ENCODE results near the gene GPR162.

GPR162 gene

DNA sequence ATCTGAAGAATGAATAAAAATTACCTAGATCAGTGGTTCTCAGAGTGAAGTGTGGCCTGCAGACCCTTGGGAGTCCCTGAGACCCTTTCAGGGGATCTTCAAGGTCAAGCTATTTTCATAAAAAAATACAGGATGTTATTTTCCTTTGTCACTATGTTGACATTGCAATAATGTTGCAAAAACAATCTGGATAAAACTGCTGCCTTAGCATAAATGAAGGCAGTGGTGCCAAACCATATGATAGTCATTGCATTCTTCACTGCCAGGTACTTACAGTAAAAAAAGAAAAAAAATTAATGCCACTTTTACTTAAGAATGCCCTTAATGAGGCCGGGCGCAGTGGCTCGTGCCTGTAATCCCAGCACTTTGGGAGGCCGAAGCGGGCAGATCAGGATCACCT, 34.3 kb upstream of the GPR162 start:
- no peak for DNase-seq

DNA sequence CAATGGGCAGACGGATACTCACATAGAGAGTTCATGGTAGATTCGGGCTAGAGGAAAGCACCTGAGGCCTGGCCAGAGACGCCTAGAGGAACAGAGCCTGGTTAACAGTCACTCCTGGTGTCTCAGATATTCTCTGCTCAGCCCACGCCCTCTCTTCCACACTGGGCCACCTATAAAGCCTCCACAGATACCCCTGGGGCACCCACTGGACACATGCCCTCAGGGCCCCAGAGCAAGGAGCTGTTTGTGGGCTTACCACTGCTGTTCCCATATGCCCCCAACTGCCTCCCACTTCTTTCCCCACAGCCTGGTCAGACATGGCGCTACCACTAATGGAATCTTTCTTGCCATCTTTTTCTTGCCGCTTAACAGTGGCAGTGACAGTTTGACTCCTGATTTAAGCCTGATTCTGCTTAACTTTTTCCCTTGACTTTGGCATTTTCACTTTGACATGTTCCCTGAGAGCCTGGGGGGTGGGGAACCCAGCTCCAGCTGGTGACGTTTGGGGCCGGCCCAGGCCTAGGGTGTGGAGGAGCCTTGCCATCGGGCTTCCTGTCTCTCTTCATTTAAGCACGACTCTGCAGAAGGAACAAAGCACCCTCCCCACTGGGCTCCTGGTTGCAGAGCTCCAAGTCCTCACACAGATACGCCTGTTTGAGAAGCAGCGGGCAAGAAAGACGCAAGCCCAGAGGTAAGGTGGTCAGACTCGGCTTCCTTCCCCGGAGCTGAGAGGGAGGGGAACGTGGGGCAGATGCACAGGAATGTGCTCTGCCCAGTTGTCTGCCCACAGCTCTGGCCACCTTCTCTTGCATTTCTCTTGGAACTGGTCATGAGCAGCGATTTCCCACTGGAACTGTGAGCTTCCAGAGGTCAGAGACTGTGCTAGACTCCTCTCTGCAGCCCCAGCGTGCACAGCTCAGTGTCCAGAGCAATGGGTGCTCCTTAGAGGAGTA, 32.4 kb upstream of the GPR162 start, which contains the start of gene CD4:
Gene CD4 (plus strand): TSS at position 557 of the 953 bp plus-strand sequence. CDS start 10,611 bp downstream, outside the sequence.
- DNase-seq, result peak; percentile 75

DNA sequence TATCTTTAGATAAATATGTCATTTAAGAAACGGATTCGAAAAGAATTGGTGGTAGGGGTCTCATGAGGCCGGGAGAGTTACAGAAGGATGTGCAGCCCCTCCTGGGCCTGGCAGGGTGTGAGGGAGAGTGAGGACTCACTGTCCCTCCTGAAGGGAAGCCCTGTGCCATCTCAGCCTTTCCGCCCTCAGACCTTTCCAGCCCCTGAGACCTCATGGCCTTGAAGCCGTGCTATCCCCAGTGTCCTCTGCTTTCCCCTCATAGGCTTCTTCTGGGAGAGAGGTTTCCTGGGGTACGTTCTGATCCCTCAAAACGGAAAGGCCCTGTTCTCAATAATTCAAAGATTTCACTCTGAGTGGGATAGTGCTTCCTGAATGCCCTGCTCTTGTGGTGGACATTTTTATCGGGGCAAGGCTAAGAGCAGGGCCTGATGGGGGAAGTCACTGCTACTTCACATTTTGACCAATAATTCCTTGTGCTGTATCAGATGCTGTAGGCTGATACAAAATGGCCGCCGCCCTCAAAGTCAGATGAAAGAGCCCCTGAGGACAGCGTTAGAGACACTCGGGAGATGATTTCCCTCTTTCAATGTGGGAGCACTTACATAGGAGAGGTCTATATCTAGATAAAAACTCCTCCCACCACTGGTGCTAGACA, 31.0 kb upstream of the GPR162 start:
- DNase-seq, result peak; percentile 44

DNA sequence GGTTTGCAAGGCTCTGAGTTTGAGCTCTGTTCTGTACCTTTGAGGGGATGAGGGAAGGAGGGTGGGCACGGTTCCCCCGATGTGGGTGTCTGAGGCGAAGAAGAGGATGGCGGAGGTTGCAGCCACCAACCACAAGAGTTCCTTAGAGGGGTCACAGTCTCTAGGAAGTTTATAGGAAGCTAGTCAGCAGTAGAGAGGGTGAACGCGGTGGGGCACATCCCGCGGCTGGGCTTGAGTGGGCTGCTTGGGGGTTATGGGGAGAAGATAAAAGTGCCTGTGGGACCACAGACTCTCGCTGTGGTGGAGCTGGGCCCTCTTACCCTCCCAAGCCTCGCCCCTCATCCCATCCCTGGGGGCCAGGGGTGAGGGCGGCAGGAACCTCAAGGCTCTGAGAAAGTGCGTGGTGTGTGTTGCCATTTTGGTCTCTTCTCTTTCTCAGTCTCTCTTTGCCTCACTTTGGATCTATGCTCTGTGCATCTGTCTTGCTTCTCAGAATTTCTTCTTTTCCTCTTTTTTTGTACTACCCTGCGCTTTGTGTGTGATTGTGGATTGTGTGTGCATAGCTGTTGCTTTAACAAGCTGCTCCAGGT, 29.6 kb upstream of the GPR162 start:
- no peak for DNase-seq

DNA sequence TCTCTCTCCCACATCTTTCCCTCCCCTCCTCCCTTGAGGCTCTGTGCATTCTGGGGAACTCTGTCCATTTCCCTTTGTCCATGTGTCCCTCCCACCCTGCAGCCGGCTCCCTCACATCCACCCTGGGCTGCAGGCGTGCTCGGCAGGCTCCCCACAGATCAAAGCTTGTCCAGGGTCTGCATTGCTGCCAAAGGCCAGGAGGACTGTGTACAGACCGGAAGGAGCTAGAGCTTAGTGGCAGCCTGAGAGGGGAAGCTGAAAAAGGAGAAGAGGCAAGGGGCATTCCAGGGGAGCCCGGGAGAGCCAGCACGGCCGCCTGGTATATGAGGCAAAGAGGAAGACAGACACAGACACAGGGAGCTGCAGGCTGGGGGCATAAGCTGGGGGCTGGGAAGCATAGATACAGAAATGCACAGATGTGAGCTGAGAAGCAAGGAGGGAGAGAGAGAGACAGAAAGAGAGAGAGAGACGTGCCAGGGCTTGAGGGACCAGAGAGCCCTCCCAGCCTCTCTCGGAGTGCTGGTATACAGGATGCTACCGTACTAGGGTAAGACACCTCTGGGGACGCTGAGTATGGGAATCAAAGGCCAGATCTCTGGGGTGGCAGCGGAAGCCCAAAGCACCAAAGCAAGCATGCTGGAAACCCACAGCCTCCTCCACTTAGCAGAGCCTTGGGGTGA, 29.0 kb upstream of the GPR162 start:
- DNase-seq, result peak; percentile 52

DNA sequence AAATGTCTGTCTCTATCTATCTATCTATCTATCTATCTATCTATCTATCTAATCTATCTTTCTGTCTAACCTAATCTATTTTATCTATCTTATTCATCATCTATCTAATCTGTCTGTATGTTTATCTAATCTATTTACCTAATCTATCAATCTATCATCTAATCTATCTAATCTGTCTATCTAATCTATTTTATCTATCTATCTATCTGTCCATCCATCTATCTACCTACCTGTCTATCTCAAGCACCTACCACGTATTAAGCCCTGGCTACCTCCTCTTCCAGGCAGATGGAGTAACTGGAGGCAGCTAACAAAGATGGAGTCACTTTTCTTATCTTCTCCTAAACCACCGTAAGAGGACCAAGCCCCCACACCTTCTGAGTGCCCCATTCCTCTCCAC, 26.5 kb upstream of the GPR162 start:
- no peak for DNase-seq

DNA sequence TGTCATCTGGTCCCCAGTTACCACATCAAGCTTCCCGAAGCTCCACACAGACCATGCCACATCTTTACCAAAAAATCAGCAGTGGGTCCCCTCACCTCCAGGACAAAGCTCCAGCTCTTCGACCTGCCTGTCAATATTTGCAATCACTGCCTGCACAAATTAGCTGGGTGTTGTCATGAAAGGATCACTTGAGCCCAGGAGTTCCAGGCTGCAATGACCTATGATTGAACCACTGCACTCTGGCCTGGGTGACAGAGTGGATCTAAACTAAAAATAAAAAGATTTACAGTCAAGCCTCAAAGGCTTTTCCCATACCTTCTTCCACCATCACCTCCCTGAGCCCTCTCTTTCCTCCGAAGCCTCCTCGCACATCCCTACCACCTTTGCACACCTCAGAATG, 25.0 kb upstream of the GPR162 start:
- DNase-seq, result no peak

DNA sequence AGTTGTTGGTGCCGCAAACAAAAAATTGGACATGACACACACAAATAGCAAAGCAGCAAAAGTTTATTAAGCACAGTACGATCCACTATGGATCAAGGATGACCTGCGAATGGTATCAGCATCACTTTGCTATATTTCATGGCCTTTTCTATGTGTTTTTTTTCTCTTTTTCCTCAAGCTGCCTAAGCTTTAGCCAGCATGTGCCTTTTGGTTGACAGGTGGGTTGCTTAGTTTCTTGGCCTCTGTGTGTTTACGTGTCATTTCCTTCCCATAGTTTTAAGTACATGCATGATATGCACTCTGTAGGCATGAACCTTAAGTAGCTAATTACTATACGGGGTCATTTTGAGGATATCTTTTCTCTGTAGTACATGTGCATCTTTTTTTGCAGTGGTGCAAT, 22.5 kb upstream of the GPR162 start:
- no peak for DNase-seq

DNA sequence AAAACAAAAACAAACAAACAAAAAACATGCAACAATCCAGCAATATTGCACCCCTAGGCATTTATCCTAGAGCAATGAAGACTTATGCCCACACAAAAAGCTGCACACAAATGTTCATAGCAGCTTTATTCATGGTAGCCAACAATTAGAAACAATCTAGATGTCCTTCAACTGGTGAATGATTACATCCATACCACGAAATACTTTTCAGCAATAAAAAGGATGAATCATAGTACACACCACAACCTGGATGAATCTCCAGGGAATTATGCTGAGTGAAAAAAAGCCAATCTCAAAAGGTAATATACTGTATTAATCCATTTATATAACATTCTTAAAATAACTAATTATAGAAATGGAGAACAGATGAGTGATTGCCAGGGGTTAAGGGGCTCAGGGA, 14.5 kb upstream of the GPR162 start:
- no peak for DNase-seq

DNA sequence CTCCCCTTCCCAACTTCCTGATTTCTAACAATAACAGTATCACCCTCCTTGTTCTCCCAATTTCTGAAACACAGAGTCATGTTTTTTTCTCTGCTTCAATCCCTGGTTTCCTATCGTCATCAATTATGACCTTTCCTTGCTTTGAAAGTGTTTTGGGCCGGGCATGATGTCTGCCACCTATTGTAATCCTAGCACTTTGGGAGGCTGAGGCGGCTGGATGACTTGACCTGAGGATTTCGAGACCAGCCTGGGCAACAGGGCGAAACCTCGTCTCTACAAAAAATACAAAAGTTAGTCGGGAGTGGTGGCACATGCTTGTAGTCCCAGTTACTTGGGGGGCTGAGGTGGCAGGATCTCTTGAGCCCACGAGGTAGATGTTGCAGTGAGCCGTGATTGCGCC, 12.6 kb upstream of the GPR162 start:
- DNase-seq, result no peak

DNA sequence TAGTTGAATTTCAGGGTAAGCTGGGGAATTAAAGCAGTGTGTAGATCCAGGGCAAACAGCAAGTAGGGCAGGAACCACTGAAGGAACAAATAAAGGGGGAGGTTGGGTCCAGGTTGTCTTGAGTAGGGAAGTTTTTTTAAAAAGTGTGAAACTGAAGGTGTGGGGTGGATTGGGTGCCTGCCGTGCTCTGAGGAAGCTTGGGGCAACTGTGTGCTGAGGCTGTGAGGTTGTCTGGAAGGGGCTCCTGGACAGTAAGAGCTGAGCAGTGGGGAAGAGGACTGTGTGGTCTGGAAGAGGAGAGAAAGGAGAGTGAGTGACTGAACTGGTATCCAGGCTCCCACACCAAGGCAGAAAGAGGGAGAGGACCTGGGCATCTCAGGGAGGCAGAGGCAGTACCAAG, 10.9 kb upstream of the GPR162 start:
- DNase-seq, result no peak

DNA sequence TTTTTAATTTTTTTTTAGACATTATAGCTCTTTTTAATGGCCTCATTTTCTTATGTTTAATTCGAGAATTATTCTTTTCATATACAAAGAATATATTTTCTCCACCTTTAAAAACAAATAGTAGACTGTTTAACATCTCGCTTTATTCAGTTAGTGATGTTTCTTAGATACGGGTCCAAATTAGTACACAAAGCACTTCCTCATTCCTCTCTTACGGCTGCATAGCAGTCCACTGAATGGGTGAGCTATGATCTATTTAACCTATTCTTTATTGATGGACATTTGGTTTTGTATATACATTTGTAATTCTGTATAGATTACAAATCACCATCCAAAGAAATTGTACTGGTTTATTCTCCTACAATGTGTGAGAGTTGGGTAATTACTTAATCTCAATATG, 8.3 kb upstream of the GPR162 start:
- DNase-seq, result no peak

DNA sequence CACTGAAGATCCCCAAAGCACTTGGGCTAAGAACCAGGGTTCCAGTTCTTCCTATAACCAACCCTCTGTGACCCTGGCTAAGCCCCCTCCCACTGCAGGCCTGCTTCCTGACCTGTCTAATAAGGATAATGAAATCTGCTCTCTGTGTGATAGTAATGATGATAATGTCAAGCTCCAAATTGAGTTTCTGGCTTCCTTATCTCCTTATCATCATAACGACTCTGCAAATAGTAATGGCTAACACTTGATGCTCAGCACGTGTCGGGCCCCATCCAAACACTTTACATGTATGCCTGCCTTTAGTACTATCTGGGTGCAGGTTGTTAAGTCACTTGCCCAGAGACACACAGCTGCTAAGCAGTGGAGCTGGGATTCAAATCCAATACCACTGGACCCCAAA, 5.0 kb upstream of the GPR162 start:
- DNase-seq, result no peak

DNA sequence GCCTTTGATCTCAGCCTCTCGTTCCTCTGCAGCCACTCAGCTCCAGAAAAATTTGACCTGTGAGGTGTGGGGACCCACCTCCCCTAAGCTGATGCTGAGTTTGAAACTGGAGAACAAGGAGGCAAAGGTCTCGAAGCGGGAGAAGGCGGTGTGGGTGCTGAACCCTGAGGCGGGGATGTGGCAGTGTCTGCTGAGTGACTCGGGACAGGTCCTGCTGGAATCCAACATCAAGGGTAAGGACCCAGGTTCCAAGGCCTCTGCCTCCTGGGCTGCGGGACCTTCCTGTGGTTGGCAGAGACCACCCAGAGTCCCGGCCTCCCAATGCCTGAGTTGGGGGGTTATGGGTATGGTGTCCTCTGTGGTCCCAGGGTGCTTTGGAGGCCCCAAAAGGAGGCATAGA, 4.5 kb upstream of the GPR162 start:
- no peak for DNase-seq

DNA sequence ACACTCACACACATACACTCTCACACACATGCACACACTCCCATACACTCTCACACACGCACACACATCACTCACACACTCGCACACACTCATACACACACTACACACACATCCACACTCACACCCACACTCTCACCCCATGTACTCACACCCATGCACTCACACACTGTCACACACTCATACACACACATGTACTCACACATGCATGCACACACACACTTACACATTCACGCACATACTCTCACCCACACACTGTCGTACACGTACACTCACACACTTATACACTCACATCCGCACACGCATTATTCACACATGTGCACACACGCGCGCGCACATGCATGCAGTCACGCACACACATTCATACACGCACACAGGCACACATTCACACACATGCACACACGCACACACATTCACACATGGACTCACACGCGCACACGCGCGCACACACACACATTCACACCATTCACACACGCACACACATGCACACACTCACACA, 3.9 kb upstream of the GPR162 start:
- DNase-seq, result no peak

DNA sequence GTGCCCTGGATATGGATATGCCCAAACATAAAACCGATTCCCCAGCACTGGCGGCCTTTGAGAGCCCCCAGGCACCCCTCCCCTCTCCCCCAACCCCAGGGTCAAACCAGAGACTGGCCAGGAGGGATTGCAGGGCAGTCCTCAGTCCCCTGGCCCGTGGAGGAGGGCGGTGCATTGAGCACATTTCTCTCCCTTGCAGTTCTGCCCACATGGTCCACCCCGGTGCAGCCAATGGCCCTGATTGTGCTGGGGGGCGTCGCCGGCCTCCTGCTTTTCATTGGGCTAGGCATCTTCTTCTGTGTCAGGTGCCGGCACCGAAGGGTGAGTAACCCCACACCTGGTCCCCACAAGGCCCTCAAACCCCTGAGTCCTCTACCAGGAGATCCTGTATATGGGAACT, 3.4 kb upstream of the GPR162 start:
- DNase-seq, result no peak

DNA sequence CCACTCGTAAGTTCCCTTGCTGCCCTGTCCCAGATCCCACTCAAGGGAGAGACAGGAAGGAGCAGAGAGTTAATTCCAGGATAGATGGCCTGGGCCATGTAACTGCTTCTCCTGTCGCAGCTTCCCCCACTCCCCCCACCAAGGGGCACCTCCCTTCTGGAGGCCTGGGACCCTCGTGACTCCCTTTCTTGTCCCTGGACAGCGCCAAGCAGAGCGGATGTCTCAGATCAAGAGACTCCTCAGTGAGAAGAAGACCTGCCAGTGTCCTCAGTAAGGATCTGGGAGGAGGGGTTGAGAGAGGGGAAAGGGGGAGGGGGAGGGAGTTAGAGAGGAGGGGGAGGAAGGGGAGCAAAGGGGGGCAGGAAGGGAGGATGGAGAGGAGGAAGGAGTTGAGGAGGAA, 3.0 kb upstream of the GPR162 start:
- no peak for DNase-seq

DNA sequence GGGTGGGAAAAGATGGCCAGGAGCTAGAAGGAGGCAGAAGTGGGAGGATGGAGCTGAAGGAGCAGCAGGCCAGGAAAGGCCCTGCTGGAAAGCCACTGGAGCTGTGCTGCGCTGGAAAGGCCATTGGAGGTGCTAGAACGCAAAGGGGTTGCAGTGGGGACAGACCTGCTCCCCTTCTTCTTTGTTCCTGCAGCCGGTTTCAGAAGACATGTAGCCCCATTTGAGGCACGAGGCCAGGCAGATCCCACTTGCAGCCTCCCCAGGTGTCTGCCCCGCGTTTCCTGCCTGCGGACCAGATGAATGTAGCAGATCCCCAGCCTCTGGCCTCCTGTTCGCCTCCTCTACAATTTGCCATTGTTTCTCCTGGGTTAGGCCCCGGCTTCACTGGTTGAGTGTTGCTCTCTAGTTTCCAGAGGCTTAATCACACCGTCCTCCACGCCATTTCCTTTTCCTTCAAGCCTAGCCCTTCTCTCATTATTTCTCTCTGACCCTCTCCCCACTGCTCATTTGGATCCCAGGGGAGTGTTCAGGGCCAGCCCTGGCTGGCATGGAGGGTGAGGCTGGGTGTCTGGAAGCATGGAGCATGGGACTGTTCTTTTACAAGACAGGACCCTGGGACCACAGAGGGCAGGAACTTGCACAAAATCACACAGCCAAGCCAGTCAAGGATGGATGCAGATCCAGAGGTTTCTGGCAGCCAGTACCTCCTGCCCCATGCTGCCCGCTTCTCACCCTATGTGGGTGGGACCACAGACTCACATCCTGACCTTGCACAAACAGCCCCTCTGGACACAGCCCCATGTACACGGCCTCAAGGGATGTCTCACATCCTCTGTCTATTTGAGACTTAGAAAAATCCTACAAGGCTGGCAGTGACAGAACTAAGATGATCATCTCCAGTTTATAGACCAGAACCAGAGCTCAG, 2.3 kb upstream of the GPR162 start:
- DNase-seq, result no peak

DNA sequence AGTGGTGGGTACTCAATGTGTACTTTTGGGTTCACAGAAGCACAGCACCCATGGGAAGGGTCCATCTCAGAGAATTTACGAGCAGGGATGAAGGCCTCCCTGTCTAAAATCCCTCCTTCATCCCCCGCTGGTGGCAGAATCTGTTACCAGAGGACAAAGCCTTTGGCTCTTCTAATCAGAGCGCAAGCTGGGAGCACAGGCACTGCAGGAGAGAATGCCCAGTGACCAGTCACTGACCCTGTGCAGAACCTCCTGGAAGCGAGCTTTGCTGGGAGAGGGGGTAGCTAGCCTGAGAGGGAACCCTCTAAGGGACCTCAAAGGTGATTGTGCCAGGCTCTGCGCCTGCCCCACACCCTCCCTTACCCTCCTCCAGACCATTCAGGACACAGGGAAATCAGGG, 1.5 kb upstream of the GPR162 start:
- DNase-seq, result no peak

DNA sequence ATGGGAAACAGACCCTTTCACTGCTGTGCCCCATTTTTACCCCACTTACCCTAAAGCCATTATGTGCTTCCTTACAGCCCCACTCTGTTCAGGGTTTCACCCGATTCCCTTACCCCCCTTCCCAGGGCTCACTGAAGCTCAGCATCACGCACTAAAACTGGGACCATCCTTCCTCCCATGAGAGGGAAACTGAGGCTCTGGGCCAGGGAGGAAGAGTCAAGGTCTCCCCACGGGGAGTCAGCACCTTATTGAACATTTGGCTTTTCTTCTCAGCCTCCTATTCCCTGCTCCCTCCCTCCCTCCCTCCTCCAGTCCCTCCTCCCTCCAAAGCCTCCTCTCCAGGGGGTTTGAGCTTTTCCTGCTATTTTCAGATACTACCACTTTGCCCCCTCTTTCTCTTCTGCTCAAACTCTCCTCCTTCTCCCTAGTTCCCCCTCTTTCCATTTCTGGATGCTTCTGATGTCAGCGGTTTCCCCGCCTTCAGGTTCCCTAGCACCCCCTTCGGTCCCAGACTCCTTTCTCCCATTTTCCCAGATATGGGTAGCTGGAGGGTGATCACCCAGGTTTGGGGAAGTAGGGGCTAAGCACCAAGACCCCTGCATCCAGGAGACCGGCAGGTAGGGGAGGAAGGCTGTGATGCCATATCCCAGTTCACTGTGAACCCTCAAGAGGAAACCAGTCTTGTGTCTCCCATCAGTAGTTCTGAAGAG, 960 bp downstream of the GPR162 start:
- no peak for DNase-seq

Data from CD4-positive, alpha-beta T cell treated with Interleukin-10 for 1 hour (primary cell).